Measurements from ENCODE around the gene ARIH2.

The ARIH2 gene

DNA sequence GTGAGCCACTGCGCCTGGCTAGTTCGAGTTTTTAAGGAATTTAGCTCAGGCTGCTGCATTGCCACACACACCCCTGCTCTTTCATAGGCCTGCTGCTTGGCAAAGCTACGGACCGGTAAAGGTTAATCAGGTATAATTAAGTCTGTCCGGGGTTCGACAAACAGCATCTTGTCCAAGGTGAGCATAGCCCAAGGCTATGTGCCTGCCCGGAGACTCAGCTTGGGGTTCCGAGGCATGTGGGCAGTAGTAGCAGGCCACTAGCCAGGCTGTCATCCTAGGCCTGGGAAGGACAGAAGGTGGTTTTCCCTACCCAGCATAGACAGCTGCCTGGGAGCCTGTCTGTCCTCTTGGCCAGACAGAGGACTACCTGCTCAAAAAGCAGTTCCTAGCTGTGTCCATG lies 78.0 kb downstream of the ARIH2 start:
- in situ Hi-C loops (cut with MboI; ENCODE audit: low sequenced_read_pairs, unreplicated experiment): no loop called here
- DNase-seq (ENCODE audit: low spot score): no peak
- TF ChIP-seq, protein P1, sequence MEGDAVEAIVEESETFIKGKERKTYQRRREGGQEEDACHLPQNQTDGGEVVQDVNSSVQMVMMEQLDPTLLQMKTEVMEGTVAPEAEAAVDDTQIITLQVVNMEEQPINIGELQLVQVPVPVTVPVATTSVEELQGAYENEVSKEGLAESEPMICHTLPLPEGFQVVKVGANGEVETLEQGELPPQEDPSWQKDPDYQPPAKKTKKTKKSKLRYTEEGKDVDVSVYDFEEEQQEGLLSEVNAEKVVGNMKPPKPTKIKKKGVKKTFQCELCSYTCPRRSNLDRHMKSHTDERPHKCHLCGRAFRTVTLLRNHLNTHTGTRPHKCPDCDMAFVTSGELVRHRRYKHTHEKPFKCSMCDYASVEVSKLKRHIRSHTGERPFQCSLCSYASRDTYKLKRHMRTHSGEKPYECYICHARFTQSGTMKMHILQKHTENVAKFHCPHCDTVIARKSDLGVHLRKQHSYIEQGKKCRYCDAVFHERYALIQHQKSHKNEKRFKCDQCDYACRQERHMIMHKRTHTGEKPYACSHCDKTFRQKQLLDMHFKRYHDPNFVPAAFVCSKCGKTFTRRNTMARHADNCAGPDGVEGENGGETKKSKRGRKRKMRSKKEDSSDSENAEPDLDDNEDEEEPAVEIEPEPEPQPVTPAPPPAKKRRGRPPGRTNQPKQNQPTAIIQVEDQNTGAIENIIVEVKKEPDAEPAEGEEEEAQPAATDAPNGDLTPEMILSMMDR (IDR thresholded peaks at IDR 0.05; ENCODE audit: borderline replicate concordance, control extremely low read depth, extremely low read depth, insufficient read depth, missing control alignments): no peak

DNA sequence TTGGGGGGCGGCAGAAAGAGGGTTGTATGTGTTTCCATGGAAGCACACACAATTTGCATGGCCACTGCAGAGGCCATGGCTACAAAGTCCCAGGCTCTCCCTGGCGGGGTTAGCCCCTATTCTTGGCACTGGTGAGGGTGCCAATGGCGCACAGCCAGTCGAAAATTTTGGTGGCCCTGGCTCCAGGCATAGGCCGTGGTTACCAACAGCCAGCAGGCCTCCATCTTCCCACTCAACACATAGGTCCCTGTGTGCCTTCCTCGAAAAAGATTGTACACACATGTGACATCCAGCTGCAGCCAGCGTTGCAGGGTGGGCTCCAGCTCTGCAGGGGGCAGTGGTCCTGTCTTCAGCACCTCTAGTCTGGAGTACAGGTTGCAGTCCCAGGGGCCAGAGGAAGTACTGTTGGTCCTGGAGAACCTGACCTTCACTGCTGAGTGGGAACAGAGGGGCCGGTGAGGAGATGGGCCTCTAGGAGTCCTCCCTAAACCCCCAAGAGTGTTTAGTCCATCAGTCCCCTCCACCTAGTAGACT lies 78.5 kb downstream of the ARIH2 start:
- in situ Hi-C loops (cut with MboI; ENCODE audit: low sequenced_read_pairs, unreplicated experiment): no loop called here
- peak; percentile 13 for DNase-seq (ENCODE audit: low spot score)
- TF ChIP-seq, protein P1 (IDR thresholded peaks at IDR 0.05; ENCODE audit: borderline replicate concordance, control extremely low read depth, extremely low read depth, insufficient read depth, missing control alignments): no peak

DNA sequence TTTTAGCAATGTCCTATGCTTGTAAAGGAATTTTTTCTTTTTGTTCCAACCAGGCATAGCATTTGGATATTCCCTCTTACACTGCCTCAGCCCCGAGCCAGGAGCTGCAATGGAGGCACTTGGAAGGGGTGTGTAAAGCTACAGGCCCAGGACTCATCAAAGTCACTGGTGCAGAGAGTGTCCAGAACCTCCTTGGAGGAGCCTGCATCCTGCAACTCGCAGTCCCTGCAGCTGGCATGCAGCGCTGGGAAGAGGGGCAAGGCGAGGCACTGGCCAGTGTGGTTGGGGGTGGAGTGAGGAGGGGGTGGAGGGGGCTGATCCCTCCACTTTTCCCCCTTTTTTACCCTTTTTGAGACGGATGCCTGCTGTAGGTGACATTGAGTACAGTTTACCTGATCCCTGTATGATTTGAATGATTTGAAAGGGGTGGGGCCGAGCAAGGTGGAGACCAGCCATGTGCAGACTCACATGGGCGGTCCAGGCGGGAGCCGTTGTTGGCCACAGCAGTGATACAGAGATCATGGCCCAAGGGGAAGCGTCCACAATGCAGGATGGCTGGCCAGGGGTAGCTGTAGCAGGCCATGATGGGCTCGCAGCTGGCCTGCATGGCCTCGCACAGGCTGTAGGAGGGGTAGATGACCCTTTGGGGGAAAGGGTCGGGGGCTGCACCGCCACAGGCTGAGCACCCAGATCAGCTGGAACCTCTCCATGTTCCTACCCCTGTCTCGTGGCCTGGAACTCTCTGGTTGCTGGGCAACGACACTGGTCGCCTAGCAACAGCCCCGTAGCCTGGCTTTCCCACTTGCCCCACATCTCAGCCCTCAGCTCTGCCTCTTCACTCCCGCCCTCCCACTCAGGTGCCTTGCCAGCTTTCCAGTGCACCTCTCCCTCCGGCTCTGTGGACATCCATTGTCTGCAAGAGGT lies 79.3 kb downstream of the ARIH2 start:
- TF ChIP-seq, protein P1 (IDR thresholded peaks at IDR 0.05; ENCODE audit: borderline replicate concordance, control extremely low read depth, extremely low read depth, insufficient read depth, missing control alignments): no peak
- DNase-seq (ENCODE audit: low spot score): peak; percentile 15
- in situ Hi-C loops (cut with MboI; ENCODE audit: low sequenced_read_pairs, unreplicated experiment): no loop called here

DNA sequence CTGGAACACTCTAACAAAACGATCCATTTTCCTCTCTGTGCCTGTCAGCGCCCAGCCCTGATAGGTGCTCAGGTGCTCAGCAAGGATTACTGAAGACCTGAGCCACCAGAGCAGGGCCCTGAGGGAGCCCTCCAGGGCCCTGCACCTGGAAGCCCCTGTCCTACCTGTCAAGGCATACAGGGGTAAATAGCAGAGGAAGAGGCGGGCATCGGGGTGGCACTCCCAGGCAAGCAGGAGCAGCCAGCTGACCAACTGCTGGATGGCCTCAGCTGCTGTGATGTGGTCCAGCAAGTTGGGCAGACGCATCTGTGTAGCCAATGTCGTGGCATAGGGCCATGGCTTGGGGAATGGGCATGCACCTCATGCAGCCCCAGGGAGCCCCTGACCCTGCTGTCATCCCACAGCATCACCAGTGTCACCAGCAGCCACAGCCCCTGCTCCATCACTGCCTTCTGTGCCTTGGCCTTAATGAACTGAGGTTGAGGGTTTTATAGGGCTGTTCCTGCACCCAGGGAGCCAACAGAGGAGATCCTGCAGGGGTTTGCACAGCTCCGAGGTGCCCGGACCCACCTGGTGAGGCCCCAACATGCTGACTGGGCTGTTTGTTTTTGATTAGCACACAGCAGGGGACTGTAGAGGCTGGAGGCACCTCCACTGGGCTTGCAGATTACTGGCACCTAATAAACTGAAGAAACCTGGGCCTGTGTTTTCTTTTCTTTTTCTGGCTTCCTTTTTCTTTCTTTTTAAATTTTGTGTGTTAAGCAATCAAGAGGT lies 80.6 kb downstream of the ARIH2 start:
- DNase-seq (ENCODE audit: low spot score): no peak
- TF ChIP-seq, protein P1 (IDR thresholded peaks at IDR 0.05; ENCODE audit: borderline replicate concordance, control extremely low read depth, extremely low read depth, insufficient read depth, missing control alignments): no peak

DNA sequence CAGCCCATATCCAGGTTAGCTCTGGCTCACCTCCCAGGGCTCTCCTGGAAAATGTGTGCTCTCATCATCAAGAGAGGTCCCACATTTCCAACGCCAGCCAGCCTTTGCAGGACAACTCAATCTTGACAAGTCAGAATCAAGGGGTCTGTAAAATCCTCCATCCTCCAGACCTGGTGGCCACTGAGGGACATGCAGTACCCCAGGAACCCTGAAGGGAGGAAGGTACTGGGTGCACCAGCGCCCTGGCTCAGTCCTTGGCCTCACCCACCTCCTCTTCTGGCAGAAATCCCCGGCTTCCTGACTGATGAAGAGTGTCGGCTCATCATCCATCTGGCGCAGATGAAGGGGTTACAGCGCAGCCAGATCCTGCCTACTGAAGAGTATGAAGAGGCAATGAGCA lies 82.5 kb downstream of the ARIH2 start:
- in situ Hi-C loops (cut with MboI; ENCODE audit: low sequenced_read_pairs, unreplicated experiment): no loop called here
- TF ChIP-seq, protein P1 (IDR thresholded peaks at IDR 0.05; ENCODE audit: borderline replicate concordance, control extremely low read depth, extremely low read depth, insufficient read depth, missing control alignments): no peak
- no peak for DNase-seq (ENCODE audit: low spot score)

More for the DNA sequence above, 80.6 kb downstream of the ARIH2 start:
- in situ Hi-C loops (cut with MboI; ENCODE audit: low sequenced_read_pairs, unreplicated experiment): no loop called here
